Kidney (tissue), 14 donors: ENCODE results near the gene PPARA. TPM values are rescaled to one million over a fixed set of nuclear protein-coding genes. Genes with fewer than 3 reads are reported as not detected.

ENCODE experiments used
- DNase-seq, 5 donors: peaks; one replicate each; pipeline ENCODE4 v3.0.0-alpha.2; 2013 to 2020
- FAIRE-seq: peaks from 2 replicates; lab custom pipeline; 2012; peaks lifted over from hg19 to GRCh38; lab: Jason Lieb, UNC
- H3K27ac ChIP-seq, 2 donors: one replicate each; pipeline ENCODE4 v1.7.0; 2013; ENCODE audit warnings: low read depth in 2 of 2, low read length in 2 of 2, inconsistent platforms in 1 of 2
- H3K27me3 ChIP-seq: one replicate; pipeline ENCODE4 v1.7.1; 2013; ENCODE audit warnings: low read length, inconsistent platforms; ENCODE audit not compliant: control insufficient read depth, insufficient read depth
- H3K36me3 ChIP-seq, 3 donors: one replicate each; pipeline versions ENCODE4 v1.7.0 to v1.7.1; 2013; ENCODE audit warnings: low read length in 3 of 3, control low read depth in 1 of 3, inconsistent platforms in 1 of 3; ENCODE audit not compliant: insufficient read depth in 3 of 3, control insufficient read depth in 2 of 3
- H3K4me1 ChIP-seq, 3 donors: one replicate each; pipeline versions ENCODE4 v1.7.0 to v1.7.1; 2013; ENCODE audit warnings: low read length in 3 of 3, inconsistent platforms in 1 of 3, low read depth in 1 of 3; ENCODE audit not compliant: control insufficient read depth in 2 of 3, insufficient read depth in 2 of 3
- H3K4me3 ChIP-seq, 3 donors: one replicate each; pipeline versions ENCODE4 v1.7.0 to v1.8.1; 2013; ENCODE audit warnings: low read length in 3 of 3, control low read depth in 1 of 3, inconsistent platforms in 1 of 3
- H3K9ac ChIP-seq, 3 donors: one replicate each; pipeline versions ENCODE4 v1.7.0 to v1.7.1; 2013; ENCODE audit warnings: low read length in 3 of 3, control low read depth in 1 of 3, inconsistent platforms in 1 of 3
- H3K9me3 ChIP-seq, 3 donors: one replicate each; pipeline versions ENCODE4 v1.7.0 to v1.7.1; 2013; ENCODE audit warnings: low read length in 3 of 3, control low read depth in 1 of 3, inconsistent platforms in 1 of 3; ENCODE audit not compliant: control insufficient read depth in 2 of 3, insufficient read depth in 1 of 3
- intact Hi-C: fragments of 100-400 bp; cut with DNase I; formaldehyde crosslinking; loops from one replicate; pipeline ENCODE4 v1.11.1; 2022
- polyA plus RNA-seq: library from polyadenylated mRNA; stranded (reverse); fragments of 350-450 nt; fragmentation: Illumina TruSeq; extraction: RNeasy Lipid Tissue Mini Kit (QIAGEN cat#74804); gene quantifications from one replicate; pipeline ENCODE4 v1.2.3, GENCODE V29; 2014; ENCODE audit warnings: low read depth, low replicate concordance; ENCODE audit not compliant: insufficient read depth
- total RNA-seq: library from RNA; stranded (reverse); fragmentation: NEBNext Ultra II Directional; extraction: Animal tissue kit (Norgen Biotek cat#: 25700); gene quantifications from one replicate; pipeline ENCODE4 v1.2.1, GENCODE V29; 2021
- TF ChIP-seq, protein P1 (sequence below): IDR thresholded peaks from 3 replicates; pipeline ENCODE4 v1.5.1; 2012; ENCODE audit warnings: mild to moderate bottlenecking, moderate library complexity, borderline replicate concordance; ENCODE audit not compliant: insufficient read depth; ENCODE audit errors: extremely low read depth
- donor health status: control.
- donor health status: control.
- donor health status: control.
- donor health status: control.
- donor health status: control.
- donor health status: DM: yes; HTN: yes; CAD: no.
- donor health status: Normal renal cell carcinoma (clear cell type).

The PPARA gene
- total and polyA plus RNA-seq, 2 donors from 2014 or later: 15.8 to 36.8 TPM

DNA sequence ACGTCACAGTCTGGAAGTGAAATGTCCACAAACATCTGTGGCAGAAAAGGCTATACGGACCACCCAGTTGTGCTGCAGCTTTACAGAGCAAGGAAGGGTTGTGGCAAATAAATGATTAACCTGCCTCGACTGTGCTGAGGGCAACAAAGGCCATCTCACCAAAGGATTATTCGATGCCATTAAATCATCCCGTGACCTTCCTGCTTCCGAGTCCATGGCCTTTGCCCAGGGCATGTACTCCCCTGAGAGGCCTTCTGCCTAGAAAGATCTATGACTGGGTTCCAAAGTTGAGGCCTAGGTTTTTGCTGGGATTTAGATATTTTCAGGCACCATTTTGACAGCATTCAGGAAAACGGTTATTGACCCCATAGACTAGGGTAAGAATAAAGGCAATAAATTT, 90.6 kb downstream of the PPARA start:
- Histone ChIP-seq H3K27me3 (no peaks in the 10 kb centered on the region), H3K27ac (no peak overlapping the region), H3K9me3 (no peaks in the 10 kb centered on the region), H3K9ac (no peak overlapping the region), H3K4me3 (no peak overlapping the region), H3K36me3 (peaks cover 0 to 35% (median 17%) of the 10 kb centered on the region in 3 donors), H3K4me1 (peaks cover 0 to 7% (median 0%) of the 10 kb centered on the region in 3 donors)
- FAIRE-seq: no peak
- intact Hi-C loops: no loop called here
- no peak for DNase-seq
- TF ChIP-seq, protein P1, sequence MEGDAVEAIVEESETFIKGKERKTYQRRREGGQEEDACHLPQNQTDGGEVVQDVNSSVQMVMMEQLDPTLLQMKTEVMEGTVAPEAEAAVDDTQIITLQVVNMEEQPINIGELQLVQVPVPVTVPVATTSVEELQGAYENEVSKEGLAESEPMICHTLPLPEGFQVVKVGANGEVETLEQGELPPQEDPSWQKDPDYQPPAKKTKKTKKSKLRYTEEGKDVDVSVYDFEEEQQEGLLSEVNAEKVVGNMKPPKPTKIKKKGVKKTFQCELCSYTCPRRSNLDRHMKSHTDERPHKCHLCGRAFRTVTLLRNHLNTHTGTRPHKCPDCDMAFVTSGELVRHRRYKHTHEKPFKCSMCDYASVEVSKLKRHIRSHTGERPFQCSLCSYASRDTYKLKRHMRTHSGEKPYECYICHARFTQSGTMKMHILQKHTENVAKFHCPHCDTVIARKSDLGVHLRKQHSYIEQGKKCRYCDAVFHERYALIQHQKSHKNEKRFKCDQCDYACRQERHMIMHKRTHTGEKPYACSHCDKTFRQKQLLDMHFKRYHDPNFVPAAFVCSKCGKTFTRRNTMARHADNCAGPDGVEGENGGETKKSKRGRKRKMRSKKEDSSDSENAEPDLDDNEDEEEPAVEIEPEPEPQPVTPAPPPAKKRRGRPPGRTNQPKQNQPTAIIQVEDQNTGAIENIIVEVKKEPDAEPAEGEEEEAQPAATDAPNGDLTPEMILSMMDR: no peak

DNA sequence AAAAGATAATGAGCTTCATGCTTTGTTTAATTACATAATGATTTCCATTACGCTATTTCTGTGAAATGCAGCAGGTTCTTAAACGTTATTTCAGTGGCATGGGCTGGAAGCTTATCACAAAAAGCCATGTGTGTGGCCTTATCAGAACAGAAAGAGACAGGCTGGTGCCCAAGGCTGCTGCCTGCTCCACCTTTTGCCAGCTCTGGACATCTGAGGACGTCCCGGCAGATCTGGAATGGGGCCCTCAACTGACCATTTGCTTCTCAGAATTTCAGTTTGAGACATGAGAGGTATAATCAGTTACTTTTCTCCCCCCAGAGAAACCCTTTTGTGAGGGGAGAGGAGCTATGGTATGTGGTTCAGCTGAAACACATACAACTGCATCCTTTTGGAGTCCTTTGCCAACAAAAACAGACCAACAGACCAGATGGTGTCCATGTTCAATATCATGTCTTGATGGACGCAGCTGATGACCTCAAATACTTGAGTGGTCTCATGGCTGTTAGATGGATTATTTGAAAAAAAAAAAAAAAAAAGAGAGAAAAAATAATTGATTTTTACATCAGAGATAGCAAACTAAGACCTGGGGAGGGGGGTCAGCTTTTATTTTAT, 91.2 kb downstream of the PPARA start:
- DNase-seq (no peak), FAIRE-seq (no peak)
- H3K9me3 ChIP-seq: no peaks in the 10 kb centered on the region
- no peak overlapping the region for H3K4me3 ChIP-seq
- intact Hi-C loops: no loop called here
- TF ChIP-seq, protein P1: no peak
- H3K27me3 ChIP-seq: no peaks in the 10 kb centered on the region
- no peak overlapping the region for H3K9ac ChIP-seq
- H3K36me3 ChIP-seq: peaks cover 0 to 29% (median 14%) of the 10 kb centered on the region in 3 donors
- peaks cover 0 to 7% (median 0%) of the 10 kb centered on the region in 3 donors for H3K4me1 ChIP-seq
- H3K27ac ChIP-seq: no peak overlapping the region

DNA sequence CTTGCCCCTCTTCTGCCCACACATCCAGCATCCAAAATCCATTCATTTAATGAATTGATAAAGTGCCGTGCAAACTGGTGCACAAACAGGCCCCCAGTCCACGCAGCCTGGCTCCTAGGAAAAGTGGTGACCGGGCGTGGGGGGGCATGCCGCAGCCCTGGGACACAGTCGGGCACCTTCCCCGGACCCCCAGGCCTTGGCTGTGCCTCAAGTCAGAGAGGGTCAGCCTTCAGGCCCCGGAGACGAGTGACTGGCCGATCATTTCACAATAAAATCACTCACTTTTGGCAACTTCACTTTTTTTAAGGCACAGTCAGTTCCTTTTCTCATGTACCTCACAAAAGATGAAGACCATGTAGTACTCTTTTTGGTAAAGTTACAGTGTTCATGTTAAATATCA, 91.8 kb downstream of the PPARA start:
- Histone ChIP-seq H3K9ac (no peak overlapping the region), H3K36me3 (peaks cover 0 to 23% (median 10%) of the 10 kb centered on the region in 3 donors), H3K4me3 (no peak overlapping the region), H3K9me3 (no peaks in the 10 kb centered on the region), H3K27ac (no peak overlapping the region), H3K4me1 (peaks cover 0 to 7% (median 0%) of the 10 kb centered on the region in 3 donors), H3K27me3 (no peaks in the 10 kb centered on the region)
- DNase-seq (no peak), FAIRE-seq (no peak)
- TF ChIP-seq, protein P1: no peak
- intact Hi-C loops: no loop called here
